Panc1 (cell line): ENCODE data around the gene EFCC1. TPM values are rescaled to one million over a fixed set of nuclear protein-coding genes. Genes with fewer than 3 reads are reported as not detected.

Source experiments
- ATAC-seq: fragments of 200-7000 bp; cut with Tn5 transposase; 2 replicates; pipeline ENCODE4 v1.9.1; 2020; ENCODE audit warnings: mild to moderate bottlenecking, moderate library complexity
- BruUV-seq: library from RNA; stranded (reverse); fragments of 400-500 nt; replicated peaks from 2 replicates; lab custom pipeline; 2021; lab: Mats Ljungman, UMichigan
- CTCF ChIA-PET: fragments of 300-600 bp; sonication (Branson Sonifier 250); formaldehyde crosslinking; loops from one replicate; lab custom pipeline; 2022; ENCODE audit warnings: antibody characterized with exemption; lab: Charles Lee
- POLR2A ChIA-PET: fragments of 300-600 bp; sonication (Branson Sonifier 250); formaldehyde crosslinking; loops from one replicate; lab custom pipeline; 2022; ENCODE audit warnings: antibody characterized with exemption; lab: Charles Lee
- DNase-seq: peaks from one replicate; pipeline ENCODE4 v3.0.0-alpha.2; 2010; ENCODE audit warnings: low read depth, low spot score
- H3K27ac ChIP-seq: 2 replicates; pipeline ENCODE4 v1.5.1; 2011; ENCODE audit warnings: mild to moderate bottlenecking, low read length, inconsistent platforms
- H3K27me3 ChIP-seq: fragments of 200-500 bp; sonication (Bioruptor generic); 2 replicates; pipeline ENCODE4 v1.6.0; 2014; ENCODE audit warnings: low read length, inconsistent platforms; ENCODE audit not compliant: control insufficient read depth, insufficient read depth
- H3K36me3 ChIP-seq: fragments of 200-500 bp; sonication (Bioruptor generic); 2 replicates; pipeline ENCODE4 v1.5.1; 2014; ENCODE audit warnings: inconsistent platforms, mild to moderate bottlenecking, low read length, moderate library complexity; ENCODE audit not compliant: control insufficient read depth, insufficient read depth
- H3K4me1 ChIP-seq: 2 replicates; pipeline ENCODE4 v1.5.1; 2011; ENCODE audit warnings: inconsistent platforms, mild to moderate bottlenecking, low read length, moderate library complexity; ENCODE audit not compliant: control insufficient read depth, insufficient read depth
- H3K4me3 ChIP-seq, 2 experiments: 2 replicates each; pipeline ENCODE4 v1.5.1; 2011 to 2012; ENCODE audit warnings: low read depth in 2 of 2, low read length in 2 of 2, mild to moderate bottlenecking in 2 of 2, inconsistent platforms in 1 of 2, moderate library complexity in 1 of 2
- H3K9me3 ChIP-seq: fragments of 200-500 bp; sonication (Bioruptor generic); 2 replicates; pipeline ENCODE4 v1.5.1; 2014; ENCODE audit warnings: low read depth, mild to moderate bottlenecking, inconsistent platforms, low read length, moderate library complexity; ENCODE audit not compliant: control insufficient read depth, insufficient read depth
- POLR2AphosphoS5 ChIP-seq: IDR thresholded peaks from 2 replicates; pipeline ENCODE4 v1.6.1; 2012; ENCODE audit warnings: mild to moderate bottlenecking, low read depth, low read length, moderate library complexity
- REST ChIP-seq, 2 experiments: IDR thresholded peaks; 2 replicates each; pipeline ENCODE4 v1.6.1; 2011 to 2012; ENCODE audit warnings: low read depth in 2 of 2, control low read depth in 1 of 2, low read length in 1 of 2, mild to moderate bottlenecking in 1 of 2, moderate library complexity in 1 of 2; ENCODE audit not compliant: insufficient read depth in 1 of 2
- SIN3A ChIP-seq: IDR thresholded peaks from 2 replicates; pipeline ENCODE4 v1.6.1; 2012; ENCODE audit warnings: low read depth, mild to moderate bottlenecking, low read length, moderate library complexity, borderline replicate concordance; ENCODE audit not compliant: insufficient read depth
- TCF7L2 ChIP-seq: IDR thresholded peaks from 2 replicates; pipeline ENCODE4 v1.6.1; 2011; ENCODE audit warnings: mild to moderate bottlenecking, low read depth, low read length, inconsistent platforms
- in situ Hi-C: cut with HindIII; loops from 2 replicates; pipeline ENCODE4 v1.10.0; 2016; ENCODE audit warnings: low sequenced_read_pairs, low pct_unique_long_range_greater_than_20kb
- intact Hi-C: fragments of 100-400 bp; cut with micrococcal nuclease; formaldehyde crosslinking; loops from one replicate; pipeline ENCODE4 v1.10.0; 2022; ENCODE audit not compliant: unreplicated experiment
- total RNA-seq: library from RNA; stranded (reverse); gene quantifications from one replicate; pipeline ENCODE4 v1.2.1, GENCODE V29; 2021; ENCODE audit not compliant: unreplicated experiment
- TF ChIP-seq, protein P1 (sequence below): fragments of 450-650 bp; IDR thresholded peaks from 2 replicates; pipeline ENCODE4 v1.5.1; 2017; ENCODE audit warnings: mild to moderate bottlenecking

Gene EFCC1
- total RNA-seq, 1 experiment from 2014 or later: 0.15 TPM

DNA sequence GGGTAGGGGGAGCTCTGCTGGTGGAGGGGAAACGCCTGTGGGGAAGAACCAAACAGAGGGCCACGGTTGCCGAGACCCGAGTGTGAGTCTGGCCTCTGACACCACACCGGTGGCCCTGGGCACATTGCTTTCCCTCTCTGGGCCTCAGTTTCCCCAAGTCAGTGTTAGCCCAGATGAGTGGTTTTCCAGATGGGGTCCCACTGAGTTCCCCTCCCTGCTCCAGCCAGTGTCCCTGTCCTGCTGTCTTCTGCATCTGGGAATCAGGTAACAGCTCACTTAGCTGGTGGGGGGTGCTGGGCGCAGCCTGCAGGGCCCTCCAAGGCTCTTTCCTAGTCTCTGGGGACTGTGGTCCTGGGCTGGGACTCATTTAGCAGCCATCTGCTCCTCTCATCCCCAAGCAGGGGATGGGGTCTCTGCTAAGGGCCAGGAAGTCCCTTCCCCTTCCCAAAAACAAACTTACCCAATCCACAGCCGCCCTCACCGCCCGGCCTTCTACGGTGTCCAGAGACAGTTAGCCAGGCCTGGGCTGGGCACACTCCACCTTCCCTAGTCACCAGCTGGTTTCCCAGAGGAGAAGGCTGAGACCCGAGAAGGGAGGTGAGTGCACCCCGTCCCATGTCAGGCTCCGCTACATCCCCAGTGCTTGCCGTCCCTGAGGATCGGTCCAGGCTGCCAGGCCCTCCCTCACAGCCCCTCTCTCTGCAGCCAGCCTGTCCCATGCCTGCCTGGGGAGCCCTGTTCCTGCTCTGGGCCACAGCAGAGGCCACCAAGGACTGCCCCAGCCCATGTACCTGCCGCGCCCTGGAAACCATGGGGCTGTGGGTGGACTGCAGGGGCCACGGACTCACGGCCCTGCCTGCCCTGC lies 60.2 kb downstream of the EFCC1 start:
- DNase-seq (no peak), ATAC-seq (peak; percentile 46; the same call in 1 of the 2 replicates)
- intact Hi-C loops (no loop called here), in situ Hi-C loops (no loop called here)
- H3K4me3 ChIP-seq: no peak overlapping the region
- no peaks in the 10 kb centered on the region for H3K36me3 ChIP-seq
- no peaks in the 10 kb centered on the region for H3K27me3 ChIP-seq
- ChIA-PET CTCF (no interaction called here), POLR2A (no interaction called here)
- no TSS peak for BruUV-seq
- TF ChIP-seq REST (IDR thresholded peaks at IDR 0.05; ENCODE audit: insufficient read depth in 1 of 2, low read depth in 2 of 2, low read length in 1 of 2): no peak
- TF ChIP-seq TCF7L2: no peak
- TF ChIP-seq POLR2AphosphoS5: no peak
- TF ChIP-seq SIN3A: no peak
- TF ChIP-seq, protein P1, sequence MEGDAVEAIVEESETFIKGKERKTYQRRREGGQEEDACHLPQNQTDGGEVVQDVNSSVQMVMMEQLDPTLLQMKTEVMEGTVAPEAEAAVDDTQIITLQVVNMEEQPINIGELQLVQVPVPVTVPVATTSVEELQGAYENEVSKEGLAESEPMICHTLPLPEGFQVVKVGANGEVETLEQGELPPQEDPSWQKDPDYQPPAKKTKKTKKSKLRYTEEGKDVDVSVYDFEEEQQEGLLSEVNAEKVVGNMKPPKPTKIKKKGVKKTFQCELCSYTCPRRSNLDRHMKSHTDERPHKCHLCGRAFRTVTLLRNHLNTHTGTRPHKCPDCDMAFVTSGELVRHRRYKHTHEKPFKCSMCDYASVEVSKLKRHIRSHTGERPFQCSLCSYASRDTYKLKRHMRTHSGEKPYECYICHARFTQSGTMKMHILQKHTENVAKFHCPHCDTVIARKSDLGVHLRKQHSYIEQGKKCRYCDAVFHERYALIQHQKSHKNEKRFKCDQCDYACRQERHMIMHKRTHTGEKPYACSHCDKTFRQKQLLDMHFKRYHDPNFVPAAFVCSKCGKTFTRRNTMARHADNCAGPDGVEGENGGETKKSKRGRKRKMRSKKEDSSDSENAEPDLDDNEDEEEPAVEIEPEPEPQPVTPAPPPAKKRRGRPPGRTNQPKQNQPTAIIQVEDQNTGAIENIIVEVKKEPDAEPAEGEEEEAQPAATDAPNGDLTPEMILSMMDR: no peak
- no peak overlapping the region for H3K27ac ChIP-seq
- H3K9me3 ChIP-seq: no peaks in the 10 kb centered on the region
- peaks cover 10% of the 10 kb centered on the region; the same call in 1 of the 2 replicates for H3K4me1 ChIP-seq

DNA sequence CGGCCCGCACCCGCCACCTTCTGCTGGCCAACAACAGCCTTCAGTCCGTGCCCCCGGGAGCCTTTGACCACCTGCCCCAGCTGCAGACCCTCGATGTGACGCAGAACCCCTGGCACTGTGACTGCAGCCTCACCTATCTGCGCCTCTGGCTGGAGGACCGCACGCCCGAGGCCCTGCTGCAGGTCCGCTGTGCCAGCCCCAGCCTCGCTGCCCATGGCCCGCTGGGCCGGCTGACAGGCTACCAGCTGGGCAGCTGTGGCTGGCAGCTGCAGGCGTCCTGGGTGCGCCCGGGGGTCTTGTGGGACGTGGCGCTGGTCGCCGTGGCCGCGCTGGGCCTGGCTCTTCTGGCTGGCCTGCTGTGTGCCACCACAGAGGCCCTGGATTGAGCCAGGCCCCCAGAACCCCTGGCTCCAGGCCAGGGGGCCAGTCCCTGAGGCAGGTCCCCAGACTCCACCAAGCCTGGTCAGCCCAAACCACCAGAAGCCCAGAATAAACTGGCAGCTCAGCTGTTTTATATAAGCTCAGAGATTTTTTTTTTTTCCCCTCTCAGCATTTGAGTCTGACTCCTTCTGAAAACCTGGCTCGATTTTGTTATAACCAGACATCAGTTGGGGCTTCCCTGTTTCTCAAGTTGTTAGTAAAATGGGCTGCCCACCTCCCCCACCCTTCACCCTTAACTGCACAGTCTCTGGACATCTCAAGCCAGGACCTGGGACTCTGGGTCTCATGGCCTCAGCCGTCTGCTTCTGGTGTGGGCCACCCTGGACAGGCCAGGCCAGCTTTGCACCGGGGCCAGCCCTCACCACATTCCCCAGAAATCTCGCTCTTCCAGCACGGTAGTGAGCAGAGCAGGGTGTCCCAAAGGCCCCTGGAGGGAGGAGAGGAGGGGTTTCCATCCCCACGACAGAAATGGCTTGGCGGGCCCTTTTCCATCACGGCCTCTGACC lies 61.1 kb downstream of the EFCC1 start:
- ChIA-PET CTCF (interaction anchor here (0.6 to 1.0 kb wide), 2 partner anchors 8 to 11 kb away, joined by 3 to 5 read pairs; no protein-coding TSS in a partner anchor), POLR2A (interaction anchor here (0.6 kb wide), 1 partner anchor 10 kb away, joined by 4 read pairs; no protein-coding TSS in a partner anchor)
- no TSS peak for BruUV-seq
- in situ Hi-C loops (no loop called here), intact Hi-C loops (no loop called here)
- TF ChIP-seq SIN3A: no peak
- no peak for TF ChIP-seq REST (IDR thresholded peaks at IDR 0.05; ENCODE audit: insufficient read depth in 1 of 2, low read depth in 2 of 2, low read length in 1 of 2)
- TF ChIP-seq TCF7L2: no peak
- TF ChIP-seq, protein P1: no peak
- no peak for TF ChIP-seq POLR2AphosphoS5
- H3K36me3 ChIP-seq: no peaks in the 10 kb centered on the region
- H3K4me3 ChIP-seq: no peak overlapping the region
- no peak overlapping the region for H3K27ac ChIP-seq
- ATAC-seq (no peak), DNase-seq (no peak)
- no peaks in the 10 kb centered on the region for H3K27me3 ChIP-seq
- H3K4me1 ChIP-seq: peaks cover 10% of the 10 kb centered on the region; the same call in 1 of the 2 replicates
- no peaks in the 10 kb centered on the region for H3K9me3 ChIP-seq
